H7 (cell line): Measurements from ENCODE around the gene MMP3. TPM values are rescaled to one million over a fixed set of nuclear protein-coding genes. Genes with fewer than 3 reads are reported as not detected.

Experiments used
- DNase-seq: peaks from one replicate; pipeline ENCODE4 v3.0.0; 2012
- H3K27me3 ChIP-seq: 2 replicates; pipeline ENCODE4 v1.6.0; 2011; ENCODE audit warnings: mild to moderate bottlenecking, low read length; ENCODE audit not compliant: control insufficient read depth, insufficient read depth
- H3K36me3 ChIP-seq: replicated peaks from 2 replicates; pipeline ENCODE4 v1.5.1; 2011; ENCODE audit warnings: low read length; ENCODE audit not compliant: control insufficient read depth, insufficient read depth
- H3K4me3 ChIP-seq: 2 replicates; pipeline ENCODE4 v1.5.1; 2011; ENCODE audit warnings: low read depth, mild to moderate bottlenecking, control low read depth, low read length, moderate library complexity; ENCODE audit not compliant: insufficient read depth
- total RNA-seq: library from RNA; depleted of rRNA; stranded (reverse); fragments of >200 nt; shearing (Covaris generic); gene quantifications from 2 replicates; pipeline ENCODE4 v1.2.3, GENCODE V29; 2014

The MMP3 gene
- total RNA-seq, 1 experiment from 2014 or later, result not detected

GRCh38 chr11:102846292-102846691 lies 2.9 kb upstream of the MMP3 start:
- Histone ChIP-seq H3K4me3 (no peak overlapping the region), H3K27me3 (no peaks in the 10 kb centered on the region), H3K36me3 (no peaks in the 10 kb centered on the region)
- no peak for DNase-seq

GRCh38 chr11:102842930-102843329 lies 479 bp downstream of the MMP3 start:
- Histone ChIP-seq H3K36me3 (no peaks in the 10 kb centered on the region), H3K27me3 (no peaks in the 10 kb centered on the region), H3K4me3 (no peak overlapping the region)
- no peak for DNase-seq

- Histone ChIP-seq H3K36me3 (no peaks in the 10 kb centered on the region), H3K27me3 (no peaks in the 10 kb centered on the region), H3K4me3 (no peak overlapping the region)
- no peak for DNase-seq
Measured at GRCh38 chr11:102840018-102840417, 3.4 kb downstream of the MMP3 start.

GRCh38 chr11:102837646-102838045 lies 5.8 kb downstream of the MMP3 start:
- no peaks in the 10 kb centered on the region for H3K36me3 ChIP-seq
- H3K27me3 ChIP-seq, result no peaks in the 10 kb centered on the region
- no peak overlapping the region for H3K4me3 ChIP-seq
- no peak for DNase-seq

- H3K4me3 ChIP-seq, result no peak overlapping the region
- H3K27me3 ChIP-seq, result no peaks in the 10 kb centered on the region
- no peak for DNase-seq
- no peaks in the 10 kb centered on the region for H3K36me3 ChIP-seq
Measured at GRCh38 chr11:102837156-102837555, 6.3 kb downstream of the MMP3 start.

GRCh38 chr11:102836290-102836875 lies 7.0 kb downstream of the MMP3 start:
- no peak overlapping the region for H3K4me3 ChIP-seq
- DNase-seq, result no peak
- no peaks in the 10 kb centered on the region for H3K36me3 ChIP-seq
- no peaks in the 10 kb centered on the region for H3K27me3 ChIP-seq

- no peak for DNase-seq
- Histone ChIP-seq H3K4me3 (no peak overlapping the region), H3K27me3 (no peaks in the 10 kb centered on the region), H3K36me3 (no peaks in the 10 kb centered on the region)
Measured at GRCh38 chr11:102833731-102834130, 9.7 kb downstream of the MMP3 start.

GRCh38 chr11:102832612-102833011 lies 10.8 kb downstream of the MMP3 start:
- no peaks in the 10 kb centered on the region for H3K36me3 ChIP-seq
- DNase-seq, result no peak
- no peak overlapping the region for H3K4me3 ChIP-seq
- H3K27me3 ChIP-seq, result no peaks in the 10 kb centered on the region

- no peaks in the 10 kb centered on the region for H3K36me3 ChIP-seq
- no peaks in the 10 kb centered on the region for H3K27me3 ChIP-seq
- peak overlapping the region; percentile 4; the same call in 1 of the 2 replicates for H3K4me3 ChIP-seq
- peak; percentile 66 for DNase-seq
Measured at GRCh38 chr11:102831489-102832440, 11.6 kb downstream of the MMP3 start.

GRCh38 chr11:102831128-102831488 lies 12.3 kb downstream of the MMP3 start:
- Histone ChIP-seq H3K4me3 (no peak overlapping the region), H3K27me3 (no peaks in the 10 kb centered on the region), H3K36me3 (no peaks in the 10 kb centered on the region)
- no peak for DNase-seq

- no peak for DNase-seq
- no peaks in the 10 kb centered on the region for H3K36me3 ChIP-seq
- no peak overlapping the region for H3K4me3 ChIP-seq
- no peaks in the 10 kb centered on the region for H3K27me3 ChIP-seq
Measured at GRCh38 chr11:102830001-102830727, 13.2 kb downstream of the MMP3 start.

- Histone ChIP-seq H3K36me3 (no peaks in the 10 kb centered on the region), H3K4me3 (no peak overlapping the region), H3K27me3 (no peaks in the 10 kb centered on the region)
- no peak for DNase-seq
Measured at GRCh38 chr11:102829316-102830000, 14.0 kb downstream of the MMP3 start.

- DNase-seq, result no peak
- Histone ChIP-seq H3K27me3 (no peaks in the 10 kb centered on the region), H3K36me3 (no peaks in the 10 kb centered on the region), H3K4me3 (no peak overlapping the region)
Measured at GRCh38 chr11:102824556-102824955, 18.9 kb downstream of the MMP3 start.

- Histone ChIP-seq H3K27me3 (no peaks in the 10 kb centered on the region), H3K4me3 (no peak overlapping the region), H3K36me3 (no peaks in the 10 kb centered on the region)
- no peak for DNase-seq
Measured at GRCh38 chr11:102819491-102819890, 23.9 kb downstream of the MMP3 start.
